ENCODE results near the gene WDR59.

Gene WDR59

DNA sequence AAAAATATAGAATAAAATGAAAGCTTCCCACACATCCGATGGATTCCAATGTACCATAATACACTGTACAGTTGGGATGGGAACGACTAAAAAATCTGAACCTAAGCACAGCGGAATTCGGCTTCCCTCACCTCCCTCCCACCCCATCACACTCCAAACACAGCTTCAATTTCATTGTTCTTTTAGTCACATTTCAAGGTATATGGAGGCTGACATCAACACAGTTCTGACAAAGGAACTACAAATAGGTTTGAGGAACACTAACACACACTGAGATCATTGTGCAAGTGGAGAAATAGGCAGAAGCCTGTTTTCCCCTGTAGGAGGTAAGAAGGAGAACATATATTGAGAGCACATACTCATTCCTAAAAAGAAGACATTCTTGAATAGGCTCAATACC lies 85.1 kb downstream of the WDR59 start:
- DNase-seq: no peak

- DNase-seq: no peak
Observed at GRCh38 chr16:74898659-74899058, 86.3 kb downstream of the WDR59 start.

- no peak for DNase-seq
Observed at GRCh38 chr16:74896389-74897370, 88.2 kb downstream of the WDR59 start.

DNA sequence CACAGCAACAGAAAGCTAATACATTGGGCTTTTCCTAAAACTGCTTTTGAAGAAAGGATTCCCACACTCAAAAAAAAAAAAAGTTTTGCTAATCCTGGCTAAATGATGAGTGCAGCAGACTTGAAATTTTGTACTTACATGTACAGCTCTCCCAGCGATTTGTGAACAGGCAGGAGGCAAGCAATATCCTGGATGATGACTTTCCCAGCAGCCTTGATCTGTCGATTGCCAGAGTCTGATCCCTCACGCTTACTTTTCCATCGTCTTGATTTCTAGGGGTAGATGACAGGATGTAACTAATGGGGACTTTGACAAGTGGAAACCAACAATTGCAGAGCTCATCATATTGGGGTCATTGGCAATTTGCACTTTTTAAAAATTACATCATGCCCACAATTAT lies 91.4 kb downstream of the WDR59 start:
- DNase-seq: no peak

GRCh38 chr16:74892574-74893461 lies 92.1 kb downstream of the WDR59 start:
- DNase-seq: no peak

GRCh38 chr16:74888888-74889287 lies 96.0 kb downstream of the WDR59 start:
- no peak for DNase-seq

DNA sequence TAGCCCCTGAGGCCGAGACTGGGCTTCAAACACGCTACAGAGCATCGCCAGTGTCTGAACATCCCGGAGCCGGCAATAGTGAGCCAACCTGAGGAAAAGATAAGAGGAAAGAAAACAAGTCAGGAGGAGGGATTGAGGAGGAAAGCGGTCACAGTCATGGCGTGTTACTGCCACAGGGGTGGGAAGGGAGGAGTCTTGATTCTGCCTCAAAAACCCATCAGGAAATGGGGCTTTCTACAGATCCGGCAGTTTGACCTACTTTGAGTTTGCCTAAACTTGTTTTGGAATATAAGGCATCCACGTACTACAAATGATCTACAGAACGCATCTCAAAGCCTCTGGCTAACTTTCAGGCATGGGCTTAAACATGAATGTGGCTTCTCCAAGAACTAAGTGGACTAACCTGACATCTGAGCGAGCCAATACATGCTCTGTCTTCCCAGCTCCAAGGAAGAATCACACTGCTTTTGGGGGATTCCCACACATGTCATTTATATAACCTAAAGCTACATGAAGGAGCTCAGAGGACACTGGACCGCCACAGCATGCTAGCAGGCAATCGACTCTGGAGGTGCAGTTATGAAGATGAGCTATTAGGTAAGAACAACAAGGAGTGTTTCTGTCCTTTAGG lies 96.6 kb downstream of the WDR59 start:
- DNase-seq: no peak

DNA sequence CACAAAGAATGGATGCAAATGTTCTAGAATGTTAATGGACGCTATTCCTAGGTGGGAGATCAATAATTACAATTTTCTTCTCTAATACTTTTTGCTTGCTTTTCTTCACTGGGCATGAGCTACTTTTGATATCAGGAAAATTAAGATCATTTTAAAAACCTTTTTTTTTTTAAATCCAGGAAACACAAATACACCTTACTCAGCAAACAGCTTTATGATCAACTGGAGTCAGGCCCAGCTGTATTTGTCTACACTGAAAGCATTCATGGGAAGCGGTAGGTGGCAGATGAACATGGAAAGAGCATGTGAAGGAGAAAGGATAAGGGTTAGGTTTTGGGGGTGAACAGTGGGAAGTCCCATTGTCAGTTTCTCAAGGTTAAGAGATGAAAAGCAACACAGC lies 97.8 kb downstream of the WDR59 start:
- DNase-seq: no peak

GRCh38 chr16:74877706-74878105 lies 107.2 kb downstream of the WDR59 start:
- DNase-seq: no peak

- no peak for DNase-seq
Observed at GRCh38 chr16:74874912-74875546, 109.9 kb downstream of the WDR59 start.

- DNase-seq: no peak
Observed at GRCh38 chr16:74874123-74874522, 110.8 kb downstream of the WDR59 start.

DNA sequence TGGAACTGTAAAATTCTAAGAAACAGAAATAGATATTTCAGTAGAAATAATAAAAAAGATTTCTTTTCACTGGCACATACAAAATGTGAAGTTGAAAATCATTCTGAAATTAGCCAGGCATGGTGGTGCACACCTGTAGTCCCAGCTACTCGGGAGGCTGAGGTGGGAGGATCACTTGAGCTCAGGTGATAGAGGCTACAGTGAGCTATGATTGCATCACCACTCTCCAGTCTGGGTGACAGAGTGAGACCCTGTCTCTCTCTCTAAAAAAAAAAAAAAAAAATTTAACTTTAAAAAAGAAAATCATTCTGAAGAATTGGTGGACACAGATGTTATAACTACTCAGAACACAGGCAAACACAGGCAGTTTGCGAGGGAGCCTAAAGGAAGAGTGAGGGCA lies 112.6 kb downstream of the WDR59 start:
- no peak for DNase-seq

DNA sequence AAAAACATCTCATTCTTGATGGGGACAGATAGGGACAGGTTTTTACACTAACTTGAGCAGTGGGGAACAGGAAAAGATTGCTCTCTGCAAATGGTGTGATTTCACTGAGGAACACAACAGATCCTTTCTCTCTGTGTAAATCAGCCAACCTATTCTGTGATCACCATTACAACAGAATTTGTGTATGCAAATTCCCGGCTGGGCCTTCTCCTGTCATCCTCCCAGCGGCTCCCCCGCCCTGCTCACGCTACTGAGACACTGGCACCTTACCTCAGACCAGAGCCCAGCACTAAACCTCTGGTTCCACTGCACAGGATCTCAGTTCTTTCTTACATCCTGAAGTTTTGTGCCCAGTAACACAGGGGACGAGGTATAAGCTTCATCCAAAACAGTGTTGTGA lies 113.3 kb downstream of the WDR59 start:
- no peak for DNase-seq

DNA sequence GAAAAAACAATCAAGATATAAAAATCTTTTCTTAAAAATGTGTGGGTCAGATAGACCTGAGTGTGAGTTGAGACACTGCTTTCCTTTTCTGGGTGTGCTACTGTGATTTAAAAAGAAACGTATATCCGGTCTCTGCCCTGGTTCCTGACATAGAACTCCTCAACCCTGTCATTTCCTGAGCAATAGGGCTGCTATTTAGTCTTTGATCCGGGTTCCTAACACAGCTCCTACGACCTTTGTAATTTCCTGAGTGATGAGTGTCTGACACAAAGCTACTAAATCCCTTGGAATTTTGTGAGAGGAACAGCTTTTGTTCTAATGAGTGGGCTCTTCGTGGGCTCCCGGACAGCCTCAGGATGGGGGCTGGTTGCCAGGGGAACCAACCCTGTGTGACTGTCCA lies 116.4 kb downstream of the WDR59 start:
- DNase-seq: no peak

- DNase-seq: no peak
Observed at GRCh38 chr16:74868035-74868434, 116.9 kb downstream of the WDR59 start.

GRCh38 chr16:74867281-74867849 lies 117.6 kb downstream of the WDR59 start:
- no peak for DNase-seq

- DNase-seq: no peak
Observed at GRCh38 chr16:74865922-74866598, 118.9 kb downstream of the WDR59 start.

- DNase-seq: peak; percentile 6
Observed at GRCh38 chr16:74862743-74863244, 122.1 kb downstream of the WDR59 start.

DNA sequence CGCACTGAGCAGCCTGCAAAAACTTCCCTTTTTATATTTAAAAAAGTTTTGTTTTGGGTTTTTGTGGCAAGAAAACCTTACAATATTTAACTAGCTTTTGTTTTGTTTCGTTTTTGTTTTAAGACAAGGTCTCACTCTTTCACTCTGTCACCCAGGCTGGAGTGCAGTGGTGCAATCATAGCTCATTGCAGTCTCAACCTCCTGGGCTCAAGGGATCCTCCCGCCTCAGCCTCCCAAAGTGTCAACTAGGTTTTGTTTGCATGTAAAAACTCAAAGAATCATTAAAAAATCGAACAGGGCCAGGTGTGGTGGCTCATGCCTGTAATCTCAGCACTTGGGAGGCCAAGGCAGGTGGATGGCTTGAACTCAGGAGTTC lies 132.4 kb downstream of the WDR59 start:
- no peak for DNase-seq

DNA sequence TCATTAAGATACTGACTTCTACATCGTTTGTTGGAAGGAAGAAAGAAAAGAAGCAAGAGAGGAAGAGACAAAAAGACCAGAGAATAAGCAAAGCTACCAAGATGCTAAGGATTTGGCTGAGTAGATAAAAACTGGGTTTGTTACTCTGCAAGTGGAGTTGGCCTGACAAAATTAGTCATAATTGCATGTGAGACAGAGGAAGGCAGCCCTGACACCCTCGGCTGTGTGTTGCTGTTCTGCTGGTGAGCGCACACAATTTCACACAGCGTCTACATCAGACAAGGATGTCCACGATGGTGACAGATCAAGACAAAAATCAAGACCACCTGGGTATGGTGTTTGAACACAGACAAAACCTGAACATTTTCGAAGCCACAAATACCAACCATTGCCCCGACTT lies 134.9 kb downstream of the WDR59 start:
- no peak for DNase-seq

- no peak for DNase-seq
Observed at GRCh38 chr16:74847202-74847601, 137.7 kb downstream of the WDR59 start.

- no peak for DNase-seq
Observed at GRCh38 chr16:74846714-74847113, 138.2 kb downstream of the WDR59 start.

Data from NCI-H510A (cell line).